ENCODE results near the gene FOXN3.

Gene FOXN3

GRCh38 chr14:89131004-89131750 lies 285.9 kb downstream of the FOXN3 start:
- intact Hi-C loops (cut with DNase I; ENCODE audit: low total_unique reads), result no loop called here
- no peaks in the 10 kb centered on the region for H3K9me3 ChIP-seq
- no peaks in the 10 kb centered on the region for H3K36me3 ChIP-seq
- H3K4me1 ChIP-seq, result no peaks in the 10 kb centered on the region
- no peak for DNase-seq
- H3K27me3 ChIP-seq, result no peaks in the 10 kb centered on the region
- no peak for TF ChIP-seq CTCF (IDR thresholded peaks at IDR 0.05)
- no peak overlapping the region for H3K4me3 ChIP-seq
- H3K27ac ChIP-seq, result no peak overlapping the region

GRCh38 chr14:89129570-89129969 lies 287.5 kb downstream of the FOXN3 start:
- H3K9me3 ChIP-seq, result no peaks in the 10 kb centered on the region
- no peak for DNase-seq
- H3K27me3 ChIP-seq, result no peaks in the 10 kb centered on the region
- no peaks in the 10 kb centered on the region for H3K36me3 ChIP-seq
- H3K27ac ChIP-seq, result no peak overlapping the region
- no peak overlapping the region for H3K4me3 ChIP-seq
- TF ChIP-seq CTCF (IDR thresholded peaks at IDR 0.05), result no peak
- H3K4me1 ChIP-seq, result no peaks in the 10 kb centered on the region
- intact Hi-C loops (cut with DNase I; ENCODE audit: low total_unique reads), result no loop called here

- Histone ChIP-seq H3K4me3 (no peak overlapping the region), H3K27ac (no peak overlapping the region), H3K27me3 (no peaks in the 10 kb centered on the region), H3K9me3 (no peaks in the 10 kb centered on the region), H3K36me3 (no peaks in the 10 kb centered on the region), H3K4me1 (no peaks in the 10 kb centered on the region)
- intact Hi-C loops (cut with DNase I; ENCODE audit: low total_unique reads), result no loop called here
- TF ChIP-seq CTCF (IDR thresholded peaks at IDR 0.05), result no peak
- DNase-seq, result no peak
Observed at GRCh38 chr14:89128311-89129026, 288.6 kb downstream of the FOXN3 start.

- no peak for DNase-seq
- TF ChIP-seq CTCF (IDR thresholded peaks at IDR 0.05), result no peak
- intact Hi-C loops (cut with DNase I; ENCODE audit: low total_unique reads), result no loop called here
- Histone ChIP-seq H3K4me1 (no peaks in the 10 kb centered on the region), H3K9me3 (no peaks in the 10 kb centered on the region), H3K27ac (no peak overlapping the region), H3K27me3 (no peaks in the 10 kb centered on the region), H3K4me3 (no peak overlapping the region), H3K36me3 (no peaks in the 10 kb centered on the region)
Observed at GRCh38 chr14:89126461-89126860, 290.6 kb downstream of the FOXN3 start.

GRCh38 chr14:89125216-89125615 lies 291.8 kb downstream of the FOXN3 start:
- no peaks in the 10 kb centered on the region for H3K36me3 ChIP-seq
- no peaks in the 10 kb centered on the region for H3K9me3 ChIP-seq
- H3K27ac ChIP-seq, result no peak overlapping the region
- no peak overlapping the region for H3K4me3 ChIP-seq
- DNase-seq, result no peak
- intact Hi-C loops (cut with DNase I; ENCODE audit: low total_unique reads), result no loop called here
- no peaks in the 10 kb centered on the region for H3K27me3 ChIP-seq
- no peak for TF ChIP-seq CTCF (IDR thresholded peaks at IDR 0.05)
- H3K4me1 ChIP-seq, result no peaks in the 10 kb centered on the region
